Activated T-cell treated with anti-CD3 and anti-CD28 coated beads, Interleukin-2, amount 50 U/mL, for 1 hour (primary cell): ENCODE results near the gene ITPKC.
A peak's percentile ranks its signal among the peaks of the same experiment; 100 is the strongest.
"Not testable (repeated sequence)": the region's sequence is repeated elsewhere in the genome, so short reads cannot be mapped to it uniquely, and the experiment has no call there.

Source experiments
- DNase-seq: peaks from one replicate; pipeline ENCODE4 v3.0.0-alpha.2; 2020

ITPKC gene

GRCh38 chr19:40771101-40771862 is 54.4 kb downstream of the ITPKC start:
- DNase-seq: not testable (repeated sequence)

DNA sequence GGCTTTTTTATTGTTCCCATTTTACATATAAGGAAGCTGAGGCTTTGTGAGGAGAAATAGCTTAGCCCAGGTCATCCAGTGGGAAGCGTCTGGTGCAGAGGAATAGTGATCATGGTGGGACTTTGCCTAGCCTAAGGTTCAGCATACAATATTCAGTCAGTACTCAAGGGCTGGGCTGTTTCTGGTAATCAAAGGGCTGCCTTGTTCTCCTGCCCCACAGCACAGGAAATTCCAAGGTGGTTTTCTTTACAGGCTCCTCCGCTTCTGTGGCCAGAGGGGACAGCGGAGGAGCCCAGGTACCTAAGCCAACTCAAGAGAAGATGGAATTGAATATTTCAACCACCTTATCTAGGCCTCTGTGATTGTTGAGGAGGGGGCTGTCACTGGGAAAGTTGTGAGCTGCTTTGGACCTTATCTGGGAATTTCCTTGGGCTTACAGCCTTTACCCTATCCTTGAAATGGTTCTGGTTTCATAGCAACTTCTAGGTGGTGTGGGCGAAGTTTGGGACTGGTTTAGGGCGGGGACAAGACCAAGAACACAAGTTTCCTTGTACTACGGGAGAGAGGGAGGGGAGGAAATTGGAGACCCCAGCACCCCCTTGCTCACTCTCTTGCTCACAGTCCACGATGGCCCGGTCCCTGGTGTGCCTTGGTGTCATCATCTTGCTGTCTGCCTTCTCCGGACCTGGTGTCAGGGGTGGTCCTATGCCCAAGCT is 58.2 kb downstream of the ITPKC start, which contains the start of gene MIA:
Gene MIA, plus strand, starts transcription at position 606 of the 716 bp plus-strand sequence. Its CDS starts 22 bp downstream, at position 628.
- no peak for DNase-seq

DNA sequence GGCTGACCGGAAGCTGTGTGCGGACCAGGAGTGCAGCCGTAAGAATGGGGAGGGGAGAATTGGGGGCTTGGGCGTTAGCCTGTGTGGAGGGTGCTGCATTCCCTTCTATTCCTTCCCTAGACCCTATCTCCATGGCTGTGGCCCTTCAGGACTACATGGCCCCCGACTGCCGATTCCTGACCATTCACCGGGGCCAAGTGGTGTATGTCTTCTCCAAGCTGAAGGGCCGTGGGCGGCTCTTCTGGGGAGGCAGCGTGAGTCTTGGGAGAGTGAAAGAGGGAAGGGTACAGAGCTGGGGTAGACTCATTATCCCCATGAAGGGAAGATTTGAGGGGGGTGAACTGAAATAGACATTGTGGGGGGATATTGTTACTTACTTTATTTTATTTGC is 58.7 kb downstream of the ITPKC start:
- no peak for DNase-seq

GRCh38 chr19:40776364-40776763 is 59.5 kb downstream of the ITPKC start:
- no peak for DNase-seq

- DNase-seq: peak; percentile 81
Measured at GRCh38 chr19:40776932-40777644, 60.2 kb downstream of the ITPKC start.

DNA sequence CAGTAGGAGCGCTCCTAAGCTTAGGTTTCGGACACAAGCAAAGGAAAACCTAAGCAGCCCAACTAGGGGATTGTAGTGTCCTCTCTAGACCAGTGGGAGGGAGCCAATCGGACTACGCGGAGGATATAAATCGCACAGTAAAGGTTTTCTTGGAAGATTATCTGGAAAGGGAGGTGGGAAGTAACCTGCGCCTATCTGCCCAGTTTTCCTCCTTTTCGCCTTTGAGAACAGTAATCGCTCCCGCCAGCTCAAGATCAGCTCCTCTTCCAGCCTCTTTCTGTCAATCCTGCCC is 60.7 kb downstream of the ITPKC start:
- DNase-seq: no peak

DNA sequence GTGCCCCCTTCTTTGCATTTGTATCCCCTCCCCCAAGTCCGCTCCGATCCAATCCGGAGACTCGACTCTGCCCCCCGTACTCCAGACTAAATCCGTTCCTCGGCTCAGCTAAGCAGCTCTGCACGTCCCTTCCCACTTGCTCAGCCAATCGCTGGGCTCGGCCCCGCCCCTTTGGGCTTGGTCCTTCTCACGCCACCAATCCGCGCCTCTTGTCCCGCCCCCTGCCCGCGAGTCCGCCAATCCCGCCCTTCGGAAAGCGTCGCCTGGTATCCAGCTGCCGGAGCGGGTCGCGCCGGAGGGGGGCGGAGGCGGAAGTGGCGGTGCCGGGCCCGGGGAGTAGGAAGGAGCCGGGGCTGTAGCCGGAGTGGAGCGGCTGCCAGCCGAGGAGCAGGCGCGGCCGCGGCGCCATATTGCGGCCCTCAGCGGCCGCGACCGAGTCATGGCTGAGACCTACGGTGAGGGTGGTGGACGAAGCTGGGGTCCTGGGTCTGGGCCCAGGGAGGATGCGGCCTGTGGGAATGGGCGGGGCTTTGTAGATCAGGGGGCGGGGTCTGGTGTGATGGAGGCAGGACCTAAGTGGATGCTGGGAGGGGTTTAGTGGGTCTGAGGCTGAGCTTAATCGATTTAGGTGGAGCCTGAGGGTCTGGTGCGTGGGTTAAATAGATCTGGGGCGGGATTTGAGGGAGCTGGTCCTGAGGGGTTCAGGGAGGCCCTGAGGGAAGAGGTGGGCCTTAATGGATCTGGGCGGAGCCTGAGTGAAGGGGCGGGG is 61.2 kb downstream of the ITPKC start, which contains the start of gene RAB4B:
Gene RAB4B, plus strand, starts transcription at position 311 of the 769 bp plus-strand sequence. Its CDS starts 129 bp downstream, at position 440.
- DNase-seq: peak; percentile 99

GRCh38 chr19:40778706-40779284 is 61.9 kb downstream of the ITPKC start:
- no peak for DNase-seq

GRCh38 chr19:40780582-40780981 is 63.7 kb downstream of the ITPKC start:
- no peak for DNase-seq

DNA sequence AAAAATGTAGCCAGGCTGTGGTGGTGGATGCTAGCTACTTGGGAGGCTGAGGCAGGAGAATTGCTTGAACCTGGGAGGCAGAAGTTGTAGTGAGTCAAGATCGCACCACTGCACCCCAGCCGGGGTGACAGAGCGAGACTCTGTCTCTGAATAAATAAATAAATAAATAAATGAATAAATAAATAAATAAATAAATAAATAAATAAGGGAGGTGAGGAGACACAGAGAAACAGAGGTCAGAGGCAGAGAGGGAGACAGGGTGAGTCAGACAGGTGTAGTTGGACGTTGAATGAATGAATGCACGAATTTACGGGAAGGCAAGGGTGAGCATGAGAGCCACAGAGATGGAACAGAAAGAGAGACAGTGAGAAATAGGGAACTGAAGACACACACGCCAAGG is 64.2 kb downstream of the ITPKC start:
- no peak for DNase-seq

GRCh38 chr19:40783711-40784110 is 66.8 kb downstream of the ITPKC start:
- no peak for DNase-seq

- not testable (repeated sequence) for DNase-seq
Measured at GRCh38 chr19:40784146-40784545, 67.2 kb downstream of the ITPKC start.

GRCh38 chr19:40785526-40785925 is 68.6 kb downstream of the ITPKC start:
- no peak for DNase-seq

DNA sequence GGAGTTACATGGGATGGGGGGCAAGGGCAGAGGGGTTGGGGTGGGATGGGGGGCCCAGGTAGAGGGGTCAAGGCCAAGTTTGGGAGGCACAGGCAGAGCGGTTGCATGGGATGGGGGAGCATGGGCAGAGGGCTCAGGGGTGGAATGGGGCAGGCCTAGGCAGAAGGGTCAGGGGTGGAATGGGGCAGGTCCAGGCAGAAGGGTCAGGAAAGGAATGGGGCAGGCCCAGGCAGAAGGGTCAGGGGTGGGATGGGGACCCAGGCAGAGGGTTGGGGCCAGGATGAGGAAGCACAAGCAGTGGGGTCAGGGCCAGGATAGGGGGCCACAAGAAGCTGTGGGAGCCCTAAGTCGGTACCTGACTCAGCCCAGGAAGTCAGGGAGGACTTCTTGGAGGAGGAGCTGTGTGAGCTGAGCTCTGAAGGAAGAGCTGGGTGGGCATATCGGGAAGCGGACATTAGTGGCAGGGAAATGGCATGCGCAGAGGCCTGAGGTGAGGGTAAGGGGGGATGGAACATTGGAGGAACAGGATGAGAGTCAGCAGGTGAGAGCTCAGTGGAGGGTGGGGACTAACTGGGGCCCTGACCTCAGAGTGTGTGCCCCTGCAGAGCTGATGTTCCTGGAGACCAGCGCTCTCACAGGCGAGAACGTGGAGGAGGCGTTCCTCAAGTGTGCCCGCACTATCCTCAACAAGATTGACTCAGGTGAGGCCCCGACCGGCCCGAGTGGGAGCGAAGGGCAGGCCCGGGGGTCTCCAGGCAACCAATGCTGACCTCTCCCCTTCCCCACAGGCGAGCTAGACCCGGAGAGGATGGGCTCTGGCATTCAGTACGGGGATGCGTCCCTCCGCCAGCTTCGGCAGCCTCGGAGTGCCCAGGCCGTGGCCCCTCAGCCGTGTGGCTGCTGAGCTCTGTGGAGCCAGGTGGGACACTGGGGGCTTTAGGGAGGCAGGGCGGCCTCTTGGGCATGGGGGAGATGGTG is 69.4 kb downstream of the ITPKC start:
- DNase-seq: no peak
